MM.1S (cell line): ENCODE measurements around the gene UQCC2.

Experiments used
- DNase-seq: peaks from one replicate; pipeline ENCODE4 v3.0.0-alpha.2; 2015
- H2AFZ ChIP-seq: fragments of 300-600 bp; sonication (generic); 2 replicates; pipeline ENCODE4 v1.6.0; 2016; ENCODE audit warnings: antibody characterized with exemption, low read length
- H3F3A ChIP-seq: fragments of 300-600 bp; sonication (generic); 2 replicates; pipeline ENCODE4 v1.6.1; 2016; ENCODE audit warnings: mild to moderate bottlenecking, antibody characterized with exemption, low read length, moderate library complexity, mixed read lengths; ENCODE audit not compliant: insufficient read depth
- H3K27ac ChIP-seq: fragments of 300-600 bp; sonication (generic); 2 replicates; pipeline ENCODE4 v1.5.1; 2016; ENCODE audit warnings: mild to moderate bottlenecking, low read length
- H3K27me3 ChIP-seq: fragments of 300-600 bp; sonication (generic); replicated peaks from 2 replicates; pipeline ENCODE4 v1.6.0; 2016; ENCODE audit warnings: low read length; ENCODE audit not compliant: insufficient read depth
- H3K36me3 ChIP-seq: fragments of 300-600 bp; sonication (generic); replicated peaks from 2 replicates; pipeline ENCODE4 v1.6.1; 2016; ENCODE audit warnings: mild to moderate bottlenecking, low read length, mixed read lengths; ENCODE audit not compliant: insufficient read depth
- H3K4me1 ChIP-seq: fragments of 300-600 bp; sonication (generic); 2 replicates; pipeline ENCODE4 v1.6.1; 2016; ENCODE audit warnings: low read length, mixed read lengths
- H3K4me2 ChIP-seq: fragments of 300-600 bp; sonication (generic); 2 replicates; pipeline ENCODE4 v1.6.0; 2016; ENCODE audit warnings: low read depth, low read length
- H3K4me3 ChIP-seq: fragments of 300-600 bp; sonication (generic); 2 replicates; pipeline ENCODE4 v1.5.1; 2016; ENCODE audit warnings: low read length, mixed read lengths
- H3K79me2 ChIP-seq: fragments of 300-600 bp; sonication (generic); 2 replicates; pipeline ENCODE4 v1.6.1; 2016; ENCODE audit warnings: mixed run types, low read length, mixed read lengths
- H3K9ac ChIP-seq: fragments of 300-600 bp; sonication (generic); 2 replicates; pipeline ENCODE4 v1.6.1; 2016; ENCODE audit warnings: low read length, mixed read lengths
- H3K9me2 ChIP-seq: fragments of 300-600 bp; sonication (generic); replicated peaks from 2 replicates; pipeline ENCODE4 v1.6.1; 2016; ENCODE audit warnings: mild to moderate bottlenecking, low read length, mixed read lengths; ENCODE audit not compliant: insufficient read depth
- H3K9me3 ChIP-seq: fragments of 300-600 bp; sonication (generic); replicated peaks from 2 replicates; pipeline ENCODE4 v1.6.1; 2016; ENCODE audit warnings: mild to moderate bottlenecking, low read length, mixed read lengths; ENCODE audit not compliant: insufficient read depth
- H4K20me1 ChIP-seq: fragments of 300-600 bp; sonication (generic); 2 replicates; pipeline ENCODE4 v1.6.1; 2016; ENCODE audit warnings: mild to moderate bottlenecking, low read length, moderate library complexity, mixed read lengths; ENCODE audit not compliant: insufficient read depth
- CTCF ChIP-seq: fragments of 300-600 bp; sonication (generic); IDR thresholded peaks from 2 replicates; pipeline ENCODE4 v1.5.1; 2016; ENCODE audit warnings: antibody characterized with exemption, low read length, mixed read lengths
- EZH2 ChIP-seq: fragments of 300-600 bp; sonication (generic); optimal IDR thresholded peaks from 2 replicates; pipeline ENCODE3; 2017; ENCODE audit warnings: low read depth, mild to moderate bottlenecking, antibody characterized with exemption, low read length, mixed read lengths
- EZH2phosphoT487 ChIP-seq: fragments of 300-600 bp; sonication (generic); IDR thresholded peaks from 2 replicates; pipeline ENCODE4 v1.6.1; 2018; ENCODE audit warnings: antibody characterized with exemption, low read length

UQCC2 gene

DNA sequence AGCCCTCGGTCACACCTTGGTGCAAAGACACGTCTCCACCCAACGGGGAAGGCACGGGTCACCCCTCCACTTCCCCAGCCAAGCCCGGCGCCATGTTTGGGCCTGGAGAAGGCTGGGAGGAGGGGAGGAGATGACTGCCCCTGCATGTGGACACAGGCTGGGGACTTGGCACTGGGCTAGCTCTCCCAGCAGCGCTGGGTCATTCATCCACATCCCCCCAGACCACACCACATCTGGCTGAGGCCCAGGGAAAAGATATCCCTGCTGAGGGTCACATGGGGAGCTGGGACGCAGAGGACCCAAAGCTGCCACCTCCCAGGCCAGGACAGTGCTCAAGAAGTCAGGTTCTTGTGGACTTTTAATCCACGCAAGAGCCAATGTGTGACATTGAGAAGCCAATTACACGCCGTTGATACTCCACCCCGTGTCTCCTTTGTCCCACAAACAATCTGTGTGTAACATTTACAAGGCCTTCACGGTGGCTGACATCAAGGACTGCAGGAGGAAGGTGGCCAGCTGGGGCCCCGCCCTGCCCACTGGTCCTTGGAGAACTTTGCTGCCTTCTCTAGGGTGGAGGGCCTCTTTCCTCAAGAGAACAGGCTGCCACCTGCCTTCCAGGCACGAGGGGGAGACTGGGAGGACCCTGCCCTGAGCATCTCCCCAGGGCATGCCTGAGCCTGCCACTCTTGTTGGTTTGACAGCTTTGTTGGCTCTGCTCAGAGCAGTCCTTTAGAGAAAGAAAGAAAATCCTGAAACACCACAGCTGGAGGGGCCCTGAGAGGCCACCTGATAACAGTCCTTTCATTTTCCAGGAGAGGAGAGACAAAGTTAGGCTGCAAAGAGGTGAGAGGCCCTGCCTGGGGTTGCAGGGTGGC is 40.5 kb upstream of the UQCC2 start:
- Histone ChIP-seq H3K9ac (no peak overlapping the region), H3K36me3 (no peaks in the 10 kb centered on the region), H3K4me2 (no peak overlapping the region), H2AFZ (no peak overlapping the region), H3K27me3 (peaks cover 43% of the 10 kb centered on the region), H3K27ac (no peak overlapping the region), H3K79me2 (no peaks in the 10 kb centered on the region), H3K9me2 (no peaks in the 10 kb centered on the region), H3K4me3 (no peak overlapping the region), H3K4me1 (no peaks in the 10 kb centered on the region), H3F3A (no peaks in the 10 kb centered on the region), H3K9me3 (no peaks in the 10 kb centered on the region), H4K20me1 (no peaks in the 10 kb centered on the region)
- no peak for DNase-seq
- TF ChIP-seq CTCF (no peak), EZH2 (no peak), EZH2phosphoT487 (no peak)

GRCh38 chr6:33750244-33750991 is 38.9 kb upstream of the UQCC2 start:
- Histone ChIP-seq H3K27me3 (peaks cover 57% of the 10 kb centered on the region), H2AFZ (no peak overlapping the region), H4K20me1 (no peaks in the 10 kb centered on the region), H3K4me1 (no peaks in the 10 kb centered on the region), H3K9ac (no peak overlapping the region), H3K9me3 (no peaks in the 10 kb centered on the region), H3K4me3 (no peak overlapping the region), H3K79me2 (no peaks in the 10 kb centered on the region), H3F3A (no peaks in the 10 kb centered on the region), H3K27ac (no peak overlapping the region), H3K36me3 (no peaks in the 10 kb centered on the region), H3K9me2 (no peaks in the 10 kb centered on the region), H3K4me2 (no peak overlapping the region)
- no peak for TF ChIP-seq CTCF
- TF ChIP-seq EZH2: no peak
- TF ChIP-seq EZH2phosphoT487: no peak
- DNase-seq: no peak

GRCh38 chr6:33749401-33749800 is 37.9 kb upstream of the UQCC2 start:
- Histone ChIP-seq H2AFZ (no peak overlapping the region), H3K36me3 (no peaks in the 10 kb centered on the region), H3K4me3 (no peak overlapping the region), H3K4me2 (no peak overlapping the region), H3K4me1 (no peaks in the 10 kb centered on the region), H3K9me3 (no peaks in the 10 kb centered on the region), H3K27me3 (peaks cover 59% of the 10 kb centered on the region), H3K27ac (no peak overlapping the region), H3F3A (no peaks in the 10 kb centered on the region), H4K20me1 (no peaks in the 10 kb centered on the region), H3K9ac (no peak overlapping the region), H3K9me2 (no peaks in the 10 kb centered on the region), H3K79me2 (no peaks in the 10 kb centered on the region)
- DNase-seq: no peak
- TF ChIP-seq CTCF (no peak), EZH2phosphoT487 (no peak)
